HUES48 (cell line): Measurements from ENCODE around the gene TEAD2.

ENCODE experiments used
- H3K27ac ChIP-seq: one replicate; pipeline ENCODE4 v1.7.0; 2013; ENCODE audit warnings: low read depth, low read length, inconsistent platforms
- H3K27me3 ChIP-seq: 2 replicates; pipeline ENCODE4 v1.6.1; 2013; ENCODE audit warnings: mild to moderate bottlenecking, low read length; ENCODE audit not compliant: control insufficient read depth, insufficient read depth
- H3K36me3 ChIP-seq: 2 replicates; pipeline ENCODE4 v1.6.1; 2013; ENCODE audit warnings: low read length; ENCODE audit not compliant: control insufficient read depth, insufficient read depth
- H3K4me1 ChIP-seq: 2 replicates; pipeline ENCODE4 v1.6.1; 2013; ENCODE audit warnings: mild to moderate bottlenecking, low read length; ENCODE audit not compliant: control insufficient read depth, insufficient read depth
- H3K4me3 ChIP-seq: 2 replicates; pipeline ENCODE4 v1.5.1; 2013; ENCODE audit warnings: mild to moderate bottlenecking, low read depth, low read length
- H3K9ac ChIP-seq: 2 replicates; pipeline ENCODE4 v1.6.1; 2013; ENCODE audit warnings: mild to moderate bottlenecking, low read depth, low read length, moderate library complexity
- H3K9me3 ChIP-seq: 2 replicates; pipeline ENCODE4 v1.6.1; 2013; ENCODE audit warnings: low read length; ENCODE audit not compliant: control insufficient read depth, insufficient read depth

TEAD2 gene

GRCh38 chr19:49396738-49397505 is 34.7 kb upstream of the TEAD2 start:
- H3K4me3 ChIP-seq: no peak overlapping the region
- no peak overlapping the region for H3K9ac ChIP-seq
- no peaks in the 10 kb centered on the region for H3K9me3 ChIP-seq
- no peaks in the 10 kb centered on the region for H3K27me3 ChIP-seq
- no peaks in the 10 kb centered on the region for H3K36me3 ChIP-seq
- peaks cover 3% of the 10 kb centered on the region; the same call in 1 of the 2 replicates for H3K4me1 ChIP-seq
- no peak overlapping the region for H3K27ac ChIP-seq

DNA sequence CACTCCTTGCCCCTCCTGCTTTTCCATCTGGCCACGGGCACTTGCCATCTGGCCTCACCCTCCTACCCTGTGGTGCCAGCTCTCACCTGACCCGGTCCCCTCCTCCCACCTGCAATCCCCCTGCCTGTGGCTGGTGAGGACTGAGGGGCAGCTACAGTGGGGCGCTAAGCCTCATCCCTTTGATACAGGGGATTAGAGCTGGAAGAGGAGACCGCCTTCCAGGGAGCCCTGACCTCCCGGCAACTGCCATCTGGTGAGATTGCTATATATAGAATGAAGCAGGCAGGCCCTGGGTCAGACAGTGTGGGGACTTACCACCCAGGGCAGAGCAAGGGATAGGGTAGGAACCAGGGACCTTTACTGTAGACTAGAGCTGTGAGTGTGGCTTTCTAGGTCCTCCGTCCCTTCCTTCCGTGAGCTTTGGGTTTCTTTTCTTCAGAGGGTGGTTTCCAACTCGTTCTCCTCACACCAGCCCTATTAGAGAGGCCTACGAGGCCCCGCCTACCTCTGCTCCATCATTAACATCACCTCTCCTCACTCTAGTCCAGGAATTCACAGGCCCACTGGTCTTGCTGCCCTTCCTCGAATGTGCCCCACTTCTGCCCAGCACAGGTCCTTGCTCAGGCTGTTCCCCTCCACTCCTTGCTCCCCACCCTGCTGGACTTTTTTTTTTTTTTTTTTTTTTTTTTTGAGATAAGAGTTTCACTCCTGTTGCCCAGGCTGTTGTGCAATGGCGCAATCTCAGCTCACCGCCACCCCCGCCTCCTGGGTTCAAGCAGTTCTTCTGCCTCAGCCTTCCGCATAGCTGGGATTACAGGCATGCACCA is 33.6 kb upstream of the TEAD2 start:
- Histone ChIP-seq H3K27ac (no peak overlapping the region), H3K27me3 (no peaks in the 10 kb centered on the region), H3K4me1 (peaks cover 3% of the 10 kb centered on the region; the same call in 1 of the 2 replicates)

GRCh38 chr19:49393881-49394280 is 31.7 kb upstream of the TEAD2 start:
- H3K27me3 ChIP-seq: no peaks in the 10 kb centered on the region
- H3K4me3 ChIP-seq: no peak overlapping the region
- no peak overlapping the region for H3K27ac ChIP-seq
- H3K9ac ChIP-seq: no peak overlapping the region
- no peaks in the 10 kb centered on the region for H3K9me3 ChIP-seq
- peaks cover 3% of the 10 kb centered on the region; the same call in 1 of the 2 replicates for H3K4me1 ChIP-seq
- H3K36me3 ChIP-seq: no peaks in the 10 kb centered on the region

More for the DNA sequence above, 33.6 kb upstream of the TEAD2 start:
- H3K4me3 ChIP-seq: no peak overlapping the region
- H3K36me3 ChIP-seq: no peaks in the 10 kb centered on the region
- no peaks in the 10 kb centered on the region for H3K9me3 ChIP-seq
- H3K9ac ChIP-seq: no peak overlapping the region

DNA sequence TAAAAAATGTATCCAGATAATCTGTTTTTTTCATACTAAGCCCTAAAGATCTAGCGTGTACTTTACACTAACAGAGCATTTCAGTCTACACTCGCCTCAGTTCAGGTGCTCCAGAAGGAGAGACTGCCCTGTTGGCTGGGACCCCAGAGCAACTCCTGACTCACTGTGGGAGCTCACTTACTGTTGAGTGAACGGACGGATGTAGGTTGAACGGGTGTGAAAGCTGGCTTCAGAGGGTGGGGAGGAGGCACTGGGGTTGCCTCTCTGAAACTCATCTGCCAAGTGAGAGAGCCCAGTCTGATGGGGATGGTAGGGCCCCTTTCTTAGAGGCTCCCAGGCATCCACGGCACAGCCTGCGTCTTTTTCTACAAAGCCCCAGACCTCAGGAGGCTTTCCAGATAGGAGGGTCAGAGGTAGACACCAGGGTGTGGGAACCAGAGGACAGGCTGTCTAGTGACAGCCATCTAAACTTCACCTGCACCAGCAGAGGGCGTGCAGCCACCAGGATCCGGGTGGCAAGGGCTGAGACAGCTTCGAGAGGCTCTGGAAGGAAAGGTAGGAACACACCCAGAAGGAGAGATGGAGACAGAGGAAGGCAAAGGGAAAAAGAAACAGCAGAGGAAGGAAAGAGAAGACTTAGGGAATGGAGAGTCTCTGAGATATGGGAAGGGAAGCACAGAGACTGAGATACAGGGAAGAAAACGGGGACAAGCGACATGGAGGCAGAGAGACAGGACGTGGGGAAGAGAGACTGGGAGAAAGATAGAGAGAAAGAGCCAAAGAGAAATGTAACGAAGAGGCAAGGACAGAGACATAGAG is 29.6 kb upstream of the TEAD2 start:
- no peak overlapping the region for H3K4me3 ChIP-seq
- no peak overlapping the region for H3K9ac ChIP-seq
- H3K27ac ChIP-seq: no peak overlapping the region
- H3K36me3 ChIP-seq: no peaks in the 10 kb centered on the region
- peaks cover 3% of the 10 kb centered on the region; the same call in 1 of the 2 replicates for H3K4me1 ChIP-seq
- H3K27me3 ChIP-seq: no peaks in the 10 kb centered on the region
- H3K9me3 ChIP-seq: no peaks in the 10 kb centered on the region

GRCh38 chr19:49390929-49391359 is 28.7 kb upstream of the TEAD2 start:
- no peaks in the 10 kb centered on the region for H3K36me3 ChIP-seq
- no peaks in the 10 kb centered on the region for H3K27me3 ChIP-seq
- no peak overlapping the region for H3K27ac ChIP-seq
- H3K9ac ChIP-seq: no peak overlapping the region
- H3K4me3 ChIP-seq: no peak overlapping the region
- peaks cover 3% of the 10 kb centered on the region; the same call in 1 of the 2 replicates for H3K4me1 ChIP-seq
- H3K9me3 ChIP-seq: no peaks in the 10 kb centered on the region

- H3K4me3 ChIP-seq: no peak overlapping the region
- H3K27ac ChIP-seq: no peak overlapping the region
- no peak overlapping the region for H3K9ac ChIP-seq
- H3K27me3 ChIP-seq: no peaks in the 10 kb centered on the region
- H3K9me3 ChIP-seq: no peaks in the 10 kb centered on the region
- no peaks in the 10 kb centered on the region for H3K4me1 ChIP-seq
- no peaks in the 10 kb centered on the region for H3K36me3 ChIP-seq
Measured at GRCh38 chr19:49390131-49390928, 28.1 kb upstream of the TEAD2 start.

DNA sequence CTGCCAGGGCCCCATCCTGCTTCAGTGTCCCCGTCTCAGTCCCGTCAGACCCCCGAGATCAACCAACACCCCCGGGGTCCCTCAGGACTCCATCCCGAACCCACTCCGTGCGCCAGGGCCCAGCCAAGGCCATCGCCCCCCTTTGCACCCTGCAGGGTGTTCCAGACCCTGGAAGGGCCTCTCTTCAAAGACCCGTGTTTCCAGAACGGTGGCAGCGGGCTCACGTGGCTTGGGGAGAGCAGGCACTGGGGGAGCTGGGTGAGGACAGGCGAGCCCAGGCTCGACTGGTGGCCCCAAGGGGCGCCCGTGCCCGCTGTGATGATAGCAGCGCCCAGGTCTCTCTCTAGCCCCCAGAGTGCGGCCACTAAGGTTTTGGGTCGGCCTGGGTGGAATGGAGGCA is 27.2 kb upstream of the TEAD2 start:
- no peak overlapping the region for H3K9ac ChIP-seq
- H3K4me1 ChIP-seq: no peaks in the 10 kb centered on the region
- H3K27ac ChIP-seq: no peak overlapping the region
- H3K9me3 ChIP-seq: no peaks in the 10 kb centered on the region
- H3K36me3 ChIP-seq: no peaks in the 10 kb centered on the region
- no peaks in the 10 kb centered on the region for H3K27me3 ChIP-seq
- no peak overlapping the region for H3K4me3 ChIP-seq

- no peak within 1 kb of the TSS for H3K4me3 ChIP-seq
Measured at GRCh38 chr19:49387936-49388372, 25.7 kb upstream of the TEAD2 start, which contains the start of gene KASH5. Gene KASH5, plus strand, starts transcription at chr19:49388249. Its CDS starts 2,635 bp downstream, at chr19:49390884.

DNA sequence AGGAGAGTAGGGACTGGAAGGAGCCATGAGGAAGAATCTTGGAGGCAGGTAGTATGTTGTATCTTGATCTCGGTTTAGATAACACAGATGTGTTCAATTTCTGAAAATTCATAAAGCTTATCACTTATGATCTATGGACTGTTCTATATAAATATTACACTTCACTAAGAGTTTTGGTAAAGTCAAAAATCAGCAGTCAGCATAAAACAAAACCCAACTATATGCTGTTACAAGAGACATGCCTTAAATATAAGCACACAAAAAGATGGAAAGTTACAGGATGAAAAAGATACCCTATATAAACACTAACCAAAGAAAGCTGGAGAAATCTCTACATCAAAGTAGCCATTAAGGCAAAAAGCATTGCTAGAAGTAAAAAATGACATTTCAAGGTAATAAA is 21.4 kb upstream of the TEAD2 start:
- Histone ChIP-seq H3K27me3 (no peaks in the 10 kb centered on the region), H3K4me3 (no peak overlapping the region), H3K27ac (no peak overlapping the region), H3K4me1 (no peaks in the 10 kb centered on the region), H3K9me3 (no peaks in the 10 kb centered on the region; the same call in 1 of the 2 replicates), H3K36me3 (no peaks in the 10 kb centered on the region), H3K9ac (no peak overlapping the region)

More at GRCh38 chr19:49387936-49388372, 25.7 kb upstream of the TEAD2 start, which contains the start of gene KASH5:
- H3K9ac ChIP-seq: no peak within 1 kb of the TSS
- H3K27me3 ChIP-seq: no peaks in the 10 kb centered on the region
- H3K4me1 ChIP-seq: no peaks in the 10 kb centered on the region
- no peaks in the 10 kb centered on the region for H3K9me3 ChIP-seq
- H3K36me3 ChIP-seq: no peaks in the 10 kb centered on the region
- H3K27ac ChIP-seq: no peak within 1 kb of the TSS

DNA sequence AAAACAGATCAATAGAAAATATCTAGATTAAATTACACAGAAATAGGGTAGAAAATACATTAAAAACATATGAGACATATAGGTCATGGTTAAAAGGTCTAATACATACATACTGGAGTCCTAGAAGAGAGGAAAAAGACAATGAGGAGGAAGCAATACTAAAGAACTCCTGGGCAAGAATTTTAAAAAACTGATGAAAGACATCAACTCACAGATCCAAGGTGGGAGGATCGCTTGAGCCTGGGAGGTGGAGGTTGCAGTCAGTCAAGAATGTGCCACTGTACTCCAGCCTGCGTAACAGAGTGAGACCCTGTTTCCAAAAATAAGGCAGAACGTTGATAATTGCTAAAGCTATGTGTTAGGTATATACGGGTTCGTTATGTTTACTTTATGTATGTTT is 20.4 kb upstream of the TEAD2 start:
- no peaks in the 10 kb centered on the region for H3K4me1 ChIP-seq
- H3K27ac ChIP-seq: no peak overlapping the region
- H3K36me3 ChIP-seq: no peaks in the 10 kb centered on the region
- H3K27me3 ChIP-seq: no peaks in the 10 kb centered on the region
- no peaks in the 10 kb centered on the region; the same call in 1 of the 2 replicates for H3K9me3 ChIP-seq
- no peak overlapping the region for H3K4me3 ChIP-seq
- H3K9ac ChIP-seq: no peak overlapping the region
